ENCODE results near the gene ACTR3C.
"Not testable (repeated sequence)": the region's sequence is repeated elsewhere in the genome, so short reads cannot be mapped to it uniquely, and the experiment has no call there.

ACTR3C gene

GRCh38 chr7:150202894-150203293, 120.5 kb downstream of the ACTR3C start:
- not testable (repeated sequence) for DNase-seq (ENCODE audit: low read depth, low spot score)
